Right forelimb (tissue), 1 donor: ENCODE data around the gene ANKRD11.
"Not testable (repeated sequence)": the region's sequence is repeated elsewhere in the genome, so short reads cannot be mapped to it uniquely, and the experiment has no call there.

Experiments used
- DNase-seq: peaks from one replicate; pipeline ENCODE4 v3.0.0-alpha.2; 2018

ANKRD11 gene

DNA sequence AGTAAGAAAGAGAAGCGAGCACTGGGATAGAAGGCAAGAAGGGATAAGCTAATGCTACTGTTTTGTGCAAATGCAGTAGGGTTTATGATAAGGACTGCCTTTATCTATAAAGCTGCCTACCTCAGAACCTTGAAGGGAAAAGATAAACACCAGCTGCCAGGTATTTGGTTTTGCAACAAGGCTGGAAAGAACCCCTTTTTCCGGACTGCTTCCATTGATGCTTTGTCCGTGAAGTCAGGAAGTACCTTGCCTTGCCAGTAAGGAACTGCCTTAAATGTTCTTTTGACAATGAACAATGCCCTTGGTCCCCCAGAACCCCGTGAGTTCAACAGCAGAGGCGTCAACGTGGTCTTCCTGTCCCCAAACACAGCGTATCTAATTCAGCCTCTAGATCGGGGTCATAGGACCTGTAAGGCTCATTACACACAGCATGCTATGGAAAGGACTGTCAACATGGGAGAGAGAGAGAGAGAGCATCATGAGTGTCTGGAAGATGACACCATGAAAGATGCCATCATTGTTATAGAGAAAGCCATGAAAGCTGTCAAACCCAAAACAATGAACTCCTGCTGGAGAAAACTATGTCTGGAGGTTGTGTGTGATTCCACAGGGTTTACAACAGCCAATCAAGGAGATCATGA lies 113.4 kb downstream of the ANKRD11 start:
- no peak for DNase-seq

DNA sequence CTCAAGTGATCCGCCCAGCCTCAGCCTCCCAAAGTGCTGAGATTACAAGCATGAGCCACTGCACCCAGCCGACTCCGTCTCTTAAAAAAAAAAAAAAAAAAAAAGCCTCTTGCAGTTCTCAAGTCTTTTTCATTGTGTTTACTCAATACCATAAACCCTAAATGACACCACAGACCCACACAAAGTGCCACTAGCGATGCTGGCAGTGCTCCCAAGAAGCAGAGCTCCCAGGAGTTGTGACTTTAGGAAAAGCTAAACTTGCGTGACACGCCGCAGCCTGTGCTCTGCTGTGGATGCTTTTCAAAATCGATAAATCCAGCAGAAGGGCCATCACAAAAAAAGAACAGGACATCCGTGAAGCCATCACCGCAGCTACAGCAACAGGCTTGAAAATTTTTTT lies 114.7 kb downstream of the ANKRD11 start:
- DNase-seq, result no peak

DNA sequence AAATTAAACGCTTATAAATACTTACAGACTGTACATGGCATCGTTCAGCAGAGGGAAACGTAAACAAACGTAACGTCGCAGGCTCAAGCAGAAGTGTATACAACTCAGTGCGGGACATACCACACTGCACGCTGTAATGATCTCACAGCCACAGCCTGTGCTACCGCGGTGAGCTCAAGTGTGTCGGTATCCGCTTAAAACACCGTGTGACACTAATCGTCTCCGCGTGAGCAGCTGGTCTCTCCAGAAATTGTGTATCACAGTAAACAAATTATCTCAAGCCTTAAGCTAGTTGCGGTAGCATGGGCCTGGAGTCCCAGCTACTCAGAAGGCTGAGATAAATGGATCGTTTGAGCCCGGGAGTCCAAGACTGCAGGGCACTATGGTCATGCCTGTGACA lies 115.3 kb downstream of the ANKRD11 start:
- no peak for DNase-seq

DNA sequence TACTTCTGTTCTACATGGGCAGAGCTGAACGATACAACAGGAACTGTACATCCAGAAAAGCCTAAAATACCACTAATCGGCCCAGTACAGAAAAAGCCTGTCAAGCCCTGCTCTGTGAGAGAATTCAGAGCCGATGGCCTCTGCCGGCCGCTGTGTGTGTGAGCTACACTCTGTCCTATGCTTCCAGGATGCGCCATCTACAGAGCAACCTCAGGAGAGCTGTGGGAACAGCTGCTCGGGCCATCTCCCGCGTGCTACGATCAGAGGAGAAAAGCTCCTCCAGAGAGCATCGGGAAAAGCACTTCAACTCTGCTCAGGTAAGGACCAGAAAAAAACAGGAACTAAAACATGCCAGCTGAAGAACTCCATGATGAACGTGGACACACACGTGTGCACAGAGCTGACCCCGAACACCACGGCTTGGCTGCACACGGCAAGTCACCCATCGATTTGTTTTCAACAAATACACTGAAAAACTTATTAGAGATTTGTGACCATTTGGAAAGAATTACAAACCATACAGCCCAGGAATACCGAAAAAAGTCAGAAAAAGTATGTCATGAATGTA lies 115.9 kb downstream of the ANKRD11 start:
- DNase-seq, result no peak

DNA sequence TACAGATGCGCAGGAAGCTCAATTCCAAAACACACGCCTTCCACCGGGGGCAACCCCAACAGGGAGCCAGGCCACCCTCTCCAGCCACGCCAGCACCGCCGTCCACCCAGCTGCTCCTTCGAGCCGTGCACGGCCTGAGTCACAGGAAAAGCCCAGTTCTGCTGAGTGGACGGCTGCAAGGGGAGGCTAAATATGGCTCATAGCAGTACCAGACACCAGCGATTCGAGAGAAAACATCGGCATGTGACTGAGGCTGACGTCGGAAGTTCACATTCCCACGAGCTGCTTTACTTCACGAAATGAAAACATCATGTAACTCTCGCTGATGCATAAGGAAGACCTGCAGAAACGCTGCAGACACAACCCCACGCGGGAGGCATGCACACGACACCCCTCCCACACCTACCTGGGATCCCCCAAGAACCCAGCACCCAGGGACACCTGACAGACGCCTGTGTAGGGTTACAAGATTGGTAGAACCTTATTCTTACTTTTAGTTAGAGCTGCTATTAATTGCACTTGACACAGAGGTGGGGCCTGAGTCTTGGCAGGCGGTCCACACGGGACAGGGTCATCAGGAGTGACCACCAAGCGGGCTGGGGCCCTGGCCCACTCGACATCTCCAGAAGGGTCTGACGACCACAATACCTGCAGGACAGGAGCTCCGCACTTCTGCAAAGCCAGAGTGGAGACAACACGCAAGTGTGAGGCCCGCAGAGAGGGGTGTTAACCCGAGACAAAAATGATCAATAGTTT lies 116.8 kb downstream of the ANKRD11 start:
- DNase-seq, result no peak

DNA sequence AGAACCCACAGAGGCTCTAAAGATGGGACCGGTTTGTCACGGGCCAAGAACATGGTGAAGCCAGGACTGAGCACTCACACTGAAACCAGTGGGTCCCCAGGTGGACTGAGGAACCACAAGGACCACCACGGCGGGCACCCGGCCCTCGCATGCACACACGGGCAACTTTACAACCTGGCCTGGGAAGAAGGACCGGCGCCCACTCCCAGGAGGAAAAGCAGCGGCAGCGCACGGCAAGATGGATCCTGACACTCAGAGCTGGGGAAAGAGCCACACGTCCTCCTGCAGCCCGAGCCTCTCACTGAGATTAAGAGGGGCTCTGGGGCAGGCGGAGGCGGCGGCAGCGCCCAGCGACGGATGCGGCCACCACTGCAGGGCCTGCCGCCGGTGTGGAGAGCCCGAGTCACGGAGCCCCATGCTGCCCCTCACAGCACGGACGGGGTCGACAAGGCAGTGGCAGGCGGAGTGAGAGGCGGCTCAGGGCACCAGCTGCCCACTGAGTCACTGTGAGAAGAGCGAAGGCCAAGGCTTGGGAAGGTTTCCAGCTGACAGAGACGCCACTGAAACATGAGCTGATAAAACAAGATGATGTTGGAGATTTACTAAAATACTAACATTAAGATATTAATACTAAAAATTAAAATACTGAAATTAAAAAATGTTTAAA lies 118.3 kb downstream of the ANKRD11 start:
- no peak for DNase-seq

DNA sequence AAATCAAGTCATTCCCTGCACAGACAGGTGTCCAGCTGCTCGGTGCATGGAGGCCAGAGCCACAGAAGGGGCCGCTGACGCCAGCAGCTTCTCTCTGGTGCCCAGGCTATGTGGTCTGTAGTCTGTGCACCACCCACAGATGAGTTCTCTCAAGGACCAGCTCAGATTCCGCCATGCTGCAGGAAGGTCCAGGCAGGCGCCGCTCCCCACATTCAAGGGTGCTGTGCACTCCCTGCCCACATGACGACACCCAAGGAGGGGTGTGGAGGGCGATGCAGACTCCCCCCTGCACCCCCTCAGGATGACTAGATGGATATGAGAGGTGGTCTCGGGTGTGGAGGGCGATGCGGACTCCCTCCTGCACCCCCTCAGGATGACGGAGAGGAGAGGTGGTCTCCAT lies 119.0 kb downstream of the ANKRD11 start:
- DNase-seq, result no peak

DNA sequence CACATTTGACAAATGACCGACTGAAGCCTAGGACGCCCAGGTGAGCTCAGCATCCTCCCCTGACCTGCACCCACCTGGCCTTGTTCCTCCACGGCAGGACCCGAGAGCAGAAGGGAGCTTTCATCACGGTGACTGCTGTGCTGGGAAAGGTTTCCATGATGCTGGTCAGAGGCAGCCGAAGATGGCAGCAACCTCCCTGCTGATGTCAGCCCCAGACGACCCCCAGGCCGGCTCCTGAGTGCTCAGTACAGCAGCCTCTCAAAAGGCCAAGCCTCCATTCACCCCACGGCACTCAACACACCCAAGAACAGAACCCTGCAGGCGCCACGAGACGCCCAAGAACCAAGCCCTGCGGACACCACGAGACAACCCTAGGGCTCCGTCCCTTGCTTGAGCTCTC lies 119.8 kb downstream of the ANKRD11 start:
- no peak for DNase-seq

DNA sequence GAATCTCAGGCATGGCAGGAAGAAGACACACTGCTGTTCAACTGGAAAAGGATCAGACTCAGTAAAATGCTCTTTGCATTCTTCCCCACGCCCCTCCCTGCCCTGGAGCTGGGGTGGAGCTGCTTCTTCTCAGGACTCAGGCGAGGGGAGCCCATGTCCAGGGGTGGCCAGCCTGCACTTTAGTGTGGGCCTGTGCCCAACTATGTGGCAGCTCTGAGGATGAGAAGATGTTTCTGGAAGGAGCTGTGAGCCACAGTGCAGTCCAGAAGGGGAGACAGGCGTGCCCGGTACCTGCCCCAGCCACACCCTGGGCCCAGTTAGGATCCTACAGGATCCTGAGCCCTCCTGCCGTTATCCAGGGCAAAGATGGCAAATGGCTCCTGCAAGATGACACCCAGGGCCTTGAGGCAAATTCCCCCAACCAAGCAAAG lies 120.3 kb downstream of the ANKRD11 start:
- no peak for DNase-seq

DNA sequence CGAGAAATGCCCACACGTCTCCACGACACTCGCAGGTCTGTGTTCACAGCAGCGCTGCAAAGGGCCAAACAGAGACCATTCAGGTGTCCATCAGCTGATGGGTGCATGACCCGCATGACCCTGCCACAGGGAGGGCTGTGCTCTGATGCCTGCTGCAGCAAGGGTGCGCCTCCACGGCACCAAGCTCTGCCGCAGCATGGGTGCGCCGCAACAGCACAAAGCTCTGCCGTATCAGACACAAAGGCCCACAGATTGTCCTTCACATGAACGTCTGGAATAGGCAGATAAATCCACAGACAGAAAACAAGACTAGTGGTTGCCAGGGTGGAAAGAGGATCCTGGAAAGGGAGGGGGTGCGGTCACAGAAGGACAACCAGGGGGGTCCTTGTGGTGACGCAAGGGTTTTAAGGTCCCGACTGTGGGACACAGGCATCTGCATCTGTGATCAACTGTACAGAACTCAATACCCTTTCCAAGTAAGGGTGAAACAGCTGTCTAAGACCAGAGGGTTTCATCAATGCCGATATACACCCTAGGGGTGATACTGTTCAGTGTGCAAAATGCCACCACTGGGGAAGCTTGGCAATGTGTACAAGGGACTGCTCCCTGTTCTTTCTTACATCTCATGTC lies 121.0 kb downstream of the ANKRD11 start:
- no peak for DNase-seq

DNA sequence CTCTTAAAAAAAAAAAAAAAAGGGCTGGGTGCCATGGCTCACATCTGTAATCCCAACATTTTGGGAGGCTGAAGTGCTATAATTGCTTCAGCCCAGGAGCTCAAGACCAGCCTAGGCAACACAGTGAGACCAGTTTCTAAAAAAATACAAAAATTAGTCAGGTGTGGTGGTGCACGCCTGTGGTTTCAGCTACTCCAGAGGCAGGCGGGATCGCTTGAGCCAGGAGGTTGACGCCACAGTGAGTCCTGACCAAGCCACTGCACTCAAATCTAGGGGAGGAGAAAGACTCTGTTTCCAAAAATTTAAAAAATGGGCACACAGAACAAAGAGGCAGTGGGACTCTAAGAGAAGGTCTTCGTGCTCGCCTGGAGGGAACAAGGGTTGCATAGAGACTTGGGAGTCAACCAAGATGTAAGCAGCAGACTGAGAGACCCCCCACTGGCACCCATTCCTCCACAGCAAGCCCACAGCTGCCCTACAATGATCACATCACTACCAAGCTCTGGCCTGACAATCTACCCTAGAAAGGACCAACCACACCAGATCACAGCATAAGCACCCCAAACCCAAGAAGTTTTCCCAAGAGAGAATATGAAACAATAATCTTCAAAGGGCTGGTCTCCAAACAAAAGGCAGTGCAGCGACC lies 121.6 kb downstream of the ANKRD11 start:
- DNase-seq, result no peak

DNA sequence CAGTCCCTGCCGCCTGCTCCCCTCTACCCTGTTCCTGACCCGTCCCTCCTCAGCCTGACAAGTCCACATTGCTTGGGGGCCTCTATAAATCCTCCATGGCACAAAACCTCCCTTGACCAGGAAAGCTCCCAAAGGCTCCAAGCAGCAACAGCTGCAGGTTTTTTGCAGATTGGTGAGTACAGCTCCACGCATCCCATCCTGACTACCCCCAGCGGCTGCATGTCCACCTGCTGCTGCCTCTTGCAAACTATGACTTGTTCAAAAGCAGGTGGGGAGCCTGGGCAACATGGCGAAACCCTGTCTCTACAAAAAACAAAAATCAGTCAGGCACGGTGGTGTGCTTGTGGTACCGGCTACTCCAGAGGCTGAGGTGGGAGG lies 122.8 kb downstream of the ANKRD11 start:
- no peak for DNase-seq

DNA sequence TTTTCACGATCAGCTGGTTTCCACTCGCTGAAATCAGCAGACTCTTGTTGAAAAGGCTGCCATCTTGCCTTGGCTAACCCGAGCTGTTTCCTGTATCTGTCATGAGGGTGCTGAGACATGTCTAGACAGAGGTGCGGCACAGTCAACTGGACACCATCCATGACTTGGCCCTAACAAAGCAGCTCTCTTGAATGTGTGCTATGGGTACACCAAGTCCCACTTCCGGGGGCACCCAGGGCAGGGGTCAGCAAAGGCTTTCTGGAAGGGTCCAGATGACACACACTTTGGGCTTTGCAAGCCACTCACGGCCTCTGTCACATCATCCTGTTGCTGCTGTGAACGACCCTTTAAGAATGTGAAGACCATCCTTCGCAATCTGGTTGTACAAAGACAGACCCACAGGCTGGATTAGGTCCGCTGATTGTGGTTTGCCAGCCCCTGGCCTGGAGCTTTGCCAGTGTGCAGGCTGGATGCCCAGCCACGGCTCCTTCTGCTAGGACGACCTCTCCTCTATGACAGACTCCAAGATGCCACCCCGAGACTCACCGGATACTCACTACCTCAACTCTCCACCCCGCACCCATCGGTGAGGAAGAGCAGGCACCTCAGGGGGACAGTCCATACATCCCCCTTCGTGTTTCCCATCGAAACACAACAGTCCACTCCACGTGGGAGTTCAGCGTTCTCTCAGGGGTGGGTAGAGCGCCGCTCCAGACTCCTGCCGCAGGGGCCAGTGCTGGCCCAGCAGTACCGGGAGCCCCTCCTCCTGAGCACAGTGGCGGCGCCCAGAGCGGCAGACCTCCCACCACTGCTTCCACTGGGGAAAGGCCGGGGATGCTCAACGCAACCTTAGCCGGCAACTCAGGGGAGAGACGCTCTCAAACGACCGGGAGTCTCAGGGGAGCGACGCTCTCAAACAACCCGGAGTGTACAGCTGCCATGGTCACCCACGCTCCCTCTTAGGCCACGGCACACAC lies 123.5 kb downstream of the ANKRD11 start:
- no peak for DNase-seq

DNA sequence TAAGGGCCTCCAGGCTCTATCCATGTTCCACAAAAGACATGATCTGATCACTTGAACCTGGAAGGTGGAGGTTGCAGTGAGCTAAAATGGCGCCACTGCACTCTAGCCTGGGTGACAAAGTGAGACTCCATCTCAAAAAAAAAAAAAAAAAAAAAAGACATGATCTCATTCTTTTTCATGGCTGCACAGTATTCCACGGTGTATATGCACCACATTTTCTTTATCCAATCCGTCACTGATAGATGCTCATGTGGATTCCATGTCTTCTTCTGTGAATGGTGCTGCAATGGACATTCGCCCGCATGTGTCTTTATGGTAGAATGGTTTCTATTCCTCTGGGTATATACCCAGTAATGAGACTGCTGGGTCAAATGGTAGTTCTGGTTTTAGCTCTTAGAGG lies 124.4 kb downstream of the ANKRD11 start:
- DNase-seq, result no peak

DNA sequence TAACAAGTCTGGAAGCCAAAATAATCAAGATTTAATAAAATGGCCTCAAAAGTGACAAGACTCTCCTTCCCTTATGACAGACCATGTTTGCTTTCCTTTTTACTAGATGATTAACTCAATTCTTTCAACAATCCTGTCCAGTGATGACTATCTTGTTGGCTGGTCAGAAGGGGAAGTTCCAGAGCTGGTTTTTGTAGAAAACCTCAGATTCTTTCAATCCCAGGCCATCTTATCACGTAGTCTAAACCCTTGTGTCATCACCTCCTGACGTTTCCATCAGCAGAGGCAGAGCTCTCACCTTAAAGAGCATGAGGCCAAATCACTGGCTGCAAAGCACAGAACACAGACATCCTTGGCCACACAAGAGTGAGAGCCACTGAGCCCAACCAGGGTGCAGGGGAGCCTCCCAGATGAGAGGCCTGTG lies 125.3 kb downstream of the ANKRD11 start:
- no peak for DNase-seq

DNA sequence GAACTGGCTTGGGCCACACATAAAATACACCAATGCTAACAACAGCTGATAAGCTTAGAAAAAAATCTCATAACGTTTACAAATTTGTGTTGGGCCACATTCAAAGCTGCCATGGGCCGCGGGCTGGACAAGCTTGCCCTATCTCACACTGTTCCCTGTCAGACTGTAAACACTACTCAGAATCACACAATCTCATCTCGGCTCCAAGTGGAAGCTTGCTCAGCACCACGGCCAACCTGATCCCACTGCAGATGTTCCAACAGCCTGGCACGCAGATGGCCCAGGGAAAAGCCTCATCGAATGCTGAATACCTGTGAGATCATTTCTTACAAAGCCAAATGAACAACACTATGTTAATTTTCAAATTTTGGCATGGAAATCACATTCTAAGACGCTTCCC lies 125.8 kb downstream of the ANKRD11 start:
- no peak for DNase-seq

DNA sequence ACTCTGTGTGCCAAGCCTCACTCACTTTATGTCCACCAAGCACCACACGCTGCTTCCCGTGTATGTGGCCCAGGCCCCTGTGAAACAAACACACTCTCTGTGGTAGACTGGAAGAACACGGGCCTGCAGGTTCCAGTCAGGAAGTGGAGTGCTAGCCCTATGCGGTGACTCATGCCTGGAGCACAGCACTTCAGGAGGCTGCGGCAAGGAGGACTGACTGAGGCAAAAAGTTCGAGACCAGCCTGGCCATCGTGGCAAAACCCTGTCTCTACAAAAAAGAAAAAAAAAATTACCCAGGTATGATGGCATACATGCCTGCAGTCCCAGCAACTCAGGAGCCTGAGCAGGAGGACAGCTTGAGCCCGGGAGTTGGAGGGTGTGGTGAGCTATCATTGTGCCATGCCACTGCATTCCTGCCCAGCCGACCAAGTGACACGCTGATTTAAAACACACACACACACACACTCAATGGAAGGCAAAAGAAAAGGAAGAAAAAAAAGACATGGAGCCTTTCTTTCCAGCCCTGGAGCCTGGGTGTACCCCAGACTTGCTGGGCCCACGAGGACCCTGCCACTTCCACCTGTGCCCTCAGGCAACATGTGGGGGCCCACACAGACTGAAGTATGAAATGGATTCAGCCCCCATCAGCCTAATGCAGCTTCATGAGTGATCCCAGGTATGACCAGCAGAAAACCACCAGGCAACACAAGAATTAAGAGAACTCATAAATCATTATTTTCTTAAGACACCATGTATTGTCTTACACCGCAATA lies 126.6 kb downstream of the ANKRD11 start:
- DNase-seq, result no peak

DNA sequence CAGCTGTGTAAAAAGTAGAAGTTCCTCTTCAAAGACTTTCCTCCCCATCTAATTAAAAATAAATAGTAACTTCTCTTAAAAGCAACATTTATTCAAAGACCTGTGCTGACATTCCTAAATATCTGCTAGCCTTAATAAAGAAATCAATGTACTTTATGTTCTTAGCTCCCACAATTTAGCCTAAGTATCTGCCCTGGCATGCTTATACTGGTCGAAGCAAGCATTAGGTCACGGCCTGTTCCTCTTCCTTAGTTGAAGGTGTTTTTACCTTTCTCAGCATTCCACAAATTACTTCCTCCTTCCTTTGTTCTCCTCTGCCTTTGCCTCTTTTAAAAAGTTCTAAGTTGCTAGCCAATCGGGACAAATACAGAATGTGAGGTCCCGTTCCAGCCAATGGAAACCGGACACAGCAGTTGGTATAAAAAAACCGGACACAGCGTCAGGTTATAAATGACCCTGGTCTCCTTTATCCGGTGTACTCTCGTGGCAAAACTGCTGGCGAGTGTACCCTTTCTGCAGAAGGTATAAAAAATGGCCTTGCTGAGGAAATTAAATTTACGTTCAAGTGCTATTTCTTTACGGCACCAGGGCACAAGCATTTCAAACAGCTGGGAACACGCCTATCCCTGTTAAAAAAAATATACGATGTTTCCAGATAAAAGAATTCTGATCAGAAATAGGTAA lies 127.7 kb downstream of the ANKRD11 start:
- DNase-seq, result not testable (repeated sequence)

DNA sequence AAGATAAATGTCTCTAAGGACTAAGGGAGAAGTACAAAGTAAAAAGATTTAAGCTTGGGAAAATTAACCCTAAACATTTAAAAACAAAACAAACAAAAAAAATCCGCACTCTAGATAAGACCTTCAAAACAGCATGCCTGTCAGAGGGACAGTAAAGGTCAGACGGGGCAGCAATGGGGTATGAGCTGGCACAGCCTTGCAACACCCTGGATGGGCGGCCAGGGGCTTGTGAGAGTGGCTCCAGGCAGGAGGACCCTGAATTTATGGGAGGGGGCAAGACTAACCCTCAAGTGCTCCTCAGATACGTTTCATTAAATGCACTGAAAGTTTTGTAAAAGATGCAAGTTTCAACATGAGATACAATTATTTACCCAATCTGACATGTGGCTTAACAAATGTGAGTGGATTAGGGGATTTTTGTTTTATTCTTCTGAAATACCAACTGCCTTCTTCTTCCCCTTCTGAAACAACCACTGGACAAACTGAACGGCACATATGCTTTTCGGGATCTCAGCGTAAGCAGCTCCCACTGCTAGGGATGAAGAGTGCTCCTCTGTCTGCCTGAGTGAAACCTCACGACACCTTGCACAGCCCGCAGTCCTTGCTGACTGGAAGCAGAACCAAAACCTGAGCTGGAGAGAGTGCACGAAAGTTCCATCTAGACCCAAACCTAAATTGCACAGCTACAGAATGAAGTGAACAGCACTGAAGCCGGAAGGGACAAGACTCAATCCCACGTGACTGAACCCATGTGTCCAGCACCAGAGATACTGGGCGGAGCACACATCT lies 128.4 kb downstream of the ANKRD11 start:
- no peak for DNase-seq
